Activated CD8-positive, alpha-beta memory T cell treated with anti-CD3 and anti-CD28 coated beads, Interleukin-2, amount 50 U/mL, for 1 hour (primary cell): ENCODE results near the gene ZNF613.
"Not testable (repeated sequence)": the region's sequence is repeated elsewhere in the genome, so short reads cannot be mapped to it uniquely, and the experiment has no call there.

Source experiments
- DNase-seq: peaks from one replicate; pipeline ENCODE4 v3.0.0-alpha.2; 2020; ENCODE audit errors: extremely low read depth

The ZNF613 gene

GRCh38 chr19:51926784-51927741, at the start of gene ZNF613:
Gene ZNF613, plus strand, starts transcription at chr19:51927472. Its CDS starts 8,749 bp downstream, at chr19:51936221.
- peak; percentile 75 for DNase-seq

- no peak for DNase-seq
Measured at GRCh38 chr19:51882518-51882917, 44.8 kb upstream of the ZNF613 start.

GRCh38 chr19:51884713-51885112, 42.6 kb upstream of the ZNF613 start:
- no peak for DNase-seq

GRCh38 chr19:51887522-51888498, 39.5 kb upstream of the ZNF613 start, which contains the start of gene ZNF577:
Gene ZNF577, minus strand, starts transcription at chr19:51887951. Its CDS starts 7,569 bp downstream, at chr19:51880382.
- peak; percentile 17 for DNase-seq

GRCh38 chr19:51889934-51890333, 37.3 kb upstream of the ZNF613 start:
- no peak for DNase-seq

GRCh38 chr19:51891193-51891747, 36.0 kb upstream of the ZNF613 start:
- no peak for DNase-seq

GRCh38 chr19:51901860-51902259, 25.4 kb upstream of the ZNF613 start:
- DNase-seq, result no peak

GRCh38 chr19:51903192-51903591, 24.1 kb upstream of the ZNF613 start:
- DNase-seq, result no peak

GRCh38 chr19:51904331-51905165, 22.7 kb upstream of the ZNF613 start, which contains the start of gene ZNF649:
Gene ZNF649, minus strand, starts transcription at chr19:51905017. Its CDS starts 4,910 bp downstream, at chr19:51900107.
- DNase-seq, result peak; percentile 50

GRCh38 chr19:51905206-51905605, 22.1 kb upstream of the ZNF613 start:
- no peak for DNase-seq

- not testable (repeated sequence) for DNase-seq
Measured at GRCh38 chr19:51905639-51906038, 21.6 kb upstream of the ZNF613 start.

GRCh38 chr19:51906108-51906507, 21.2 kb upstream of the ZNF613 start:
- not testable (repeated sequence) for DNase-seq

GRCh38 chr19:51907981-51908380, 19.3 kb upstream of the ZNF613 start:
- not testable (repeated sequence) for DNase-seq

GRCh38 chr19:51915324-51915867, 11.9 kb upstream of the ZNF613 start:
- no peak for DNase-seq

GRCh38 chr19:51916167-51916566, 11.1 kb upstream of the ZNF613 start:
- no peak for DNase-seq

- no peak for DNase-seq
Measured at GRCh38 chr19:51919606-51920005, 7.7 kb upstream of the ZNF613 start.

- no peak for DNase-seq
Measured at GRCh38 chr19:51921949-51922348, 5.3 kb upstream of the ZNF613 start.

GRCh38 chr19:51926426-51926783, 867 bp upstream of the ZNF613 start:
- no peak for DNase-seq

GRCh38 chr19:51927859-51928258, 587 bp downstream of the ZNF613 start:
- no peak for DNase-seq

GRCh38 chr19:51931921-51932320, 4.6 kb downstream of the ZNF613 start:
- DNase-seq, result no peak
